Skeletal muscle satellite cell (primary cell): Measurements from ENCODE around the gene OMG.
"Not testable (repeated sequence)": the region's sequence is repeated elsewhere in the genome, so short reads cannot be mapped to it uniquely, and the experiment has no call there.

Experiments used
- H3K27me3 ChIP-seq: 2 replicates; pipeline ENCODE4 v1.7.0; 2013; ENCODE audit warnings: low read length; ENCODE audit not compliant: control insufficient read depth, insufficient read depth
- H3K36me3 ChIP-seq: 2 replicates; pipeline ENCODE4 v1.7.0; 2013; ENCODE audit warnings: mild to moderate bottlenecking, control low read depth, low read length; ENCODE audit not compliant: insufficient read depth
- H3K4me1 ChIP-seq: 2 replicates; pipeline ENCODE4 v1.7.0; 2013; ENCODE audit warnings: low read length; ENCODE audit not compliant: control insufficient read depth, insufficient read depth
- H3K4me2 ChIP-seq: 2 replicates; pipeline ENCODE4 v1.7.0; 2013; ENCODE audit warnings: mild to moderate bottlenecking, low read length
- H3K4me3 ChIP-seq: 2 replicates; pipeline ENCODE4 v1.7.0; 2013; ENCODE audit warnings: low read length
- H3K9ac ChIP-seq: 2 replicates; pipeline ENCODE4 v1.7.0; 2013; ENCODE audit warnings: mild to moderate bottlenecking, low read depth, low read length, moderate library complexity
- H3K9me3 ChIP-seq: replicated peaks from 2 replicates; pipeline ENCODE4 v1.7.0; 2013; ENCODE audit warnings: mild to moderate bottlenecking, control low read depth, low read length

OMG gene

GRCh38 chr17:31318851-31319661, 22.0 kb upstream of the OMG start:
- H3K9me3 ChIP-seq: peaks cover 3% of the 10 kb centered on the region
- H3K9ac ChIP-seq: peak overlapping the region; percentile 44
- peak overlapping the region; percentile 65 for H3K4me2 ChIP-seq
- peaks cover 39% of the 10 kb centered on the region for H3K4me1 ChIP-seq
- peak overlapping the region; percentile 5 for H3K4me3 ChIP-seq
- H3K27me3 ChIP-seq: no peaks in the 10 kb centered on the region
- H3K36me3 ChIP-seq: no peaks in the 10 kb centered on the region

GRCh38 chr17:31318298-31318801, 21.3 kb upstream of the OMG start:
- Histone ChIP-seq H3K36me3 (no peaks in the 10 kb centered on the region), H3K4me3 (peak overlapping the region; percentile 5), H3K4me2 (peak overlapping the region; percentile 65), H3K9me3 (peaks cover 3% of the 10 kb centered on the region), H3K4me1 (peaks cover 45% of the 10 kb centered on the region), H3K9ac (peak overlapping the region; percentile 44), H3K27me3 (no peaks in the 10 kb centered on the region)

- no peak overlapping the region for H3K4me2 ChIP-seq
- H3K27me3 ChIP-seq: no peaks in the 10 kb centered on the region
- no peaks in the 10 kb centered on the region for H3K36me3 ChIP-seq
- peaks cover 27% of the 10 kb centered on the region for H3K4me1 ChIP-seq
- no peak overlapping the region for H3K4me3 ChIP-seq
- H3K9me3 ChIP-seq: peaks cover 3% of the 10 kb centered on the region
- no peak overlapping the region for H3K9ac ChIP-seq
These were observed 17.7 kb upstream of the OMG start for GRCh38 chr17:31314782-31315100.

- Histone ChIP-seq H3K9me3 (peaks cover 3% of the 10 kb centered on the region), H3K4me3 (peak within 1 kb of the TSS; percentile 43), H3K4me1 (peaks cover 27% of the 10 kb centered on the region), H3K27me3 (no peaks in the 10 kb centered on the region), H3K9ac (peak within 1 kb of the TSS; percentile 55), H3K36me3 (no peaks in the 10 kb centered on the region), H3K4me2 (peak within 1 kb of the TSS; percentile 68)
These were observed 17.1 kb upstream of the OMG start, which contains the start of gene EVI2B for GRCh38 chr17:31313982-31314781. EVI2B (minus strand) TSS chr17:31314054; CDS start chr17:31305609, 8,445 bp downstream.

- not testable (repeated sequence) for H3K4me3 ChIP-seq, H3K36me3 ChIP-seq, H3K9me3 ChIP-seq, H3K27me3 ChIP-seq, H3K9ac ChIP-seq, H3K4me2 ChIP-seq
- H3K4me1 ChIP-seq: peaks cover 14% of the 10 kb centered on the region
These were observed 15.2 kb upstream of the OMG start for GRCh38 chr17:31312223-31312622.

GRCh38 chr17:31311526-31311925, 14.5 kb upstream of the OMG start:
- H3K9me3 ChIP-seq: peaks cover 3% of the 10 kb centered on the region
- no peak overlapping the region for H3K9ac ChIP-seq
- no peak overlapping the region for H3K4me3 ChIP-seq
- no peaks in the 10 kb centered on the region for H3K36me3 ChIP-seq
- H3K4me1 ChIP-seq: peaks cover 14% of the 10 kb centered on the region
- H3K4me2 ChIP-seq: no peak overlapping the region
- H3K27me3 ChIP-seq: no peaks in the 10 kb centered on the region

GRCh38 chr17:31310886-31311285, 13.8 kb upstream of the OMG start:
- Histone ChIP-seq H3K4me3 (no peak overlapping the region), H3K4me1 (peaks cover 14% of the 10 kb centered on the region), H3K9me3 (peaks cover 3% of the 10 kb centered on the region), H3K36me3 (no peaks in the 10 kb centered on the region), H3K4me2 (no peak overlapping the region), H3K27me3 (no peaks in the 10 kb centered on the region), H3K9ac (no peak overlapping the region)

- peaks cover 14% of the 10 kb centered on the region for H3K4me1 ChIP-seq
- H3K9me3 ChIP-seq: peaks cover 3% of the 10 kb centered on the region
- H3K4me3 ChIP-seq: no peak overlapping the region
These were observed 13.2 kb upstream of the OMG start for GRCh38 chr17:31310260-31310659.

GRCh38 chr17:31309556-31309955, 12.5 kb upstream of the OMG start:
- Histone ChIP-seq H3K9ac (no peak overlapping the region), H3K9me3 (no peaks in the 10 kb centered on the region), H3K27me3 (no peaks in the 10 kb centered on the region), H3K4me1 (peaks cover 10% of the 10 kb centered on the region), H3K36me3 (no peaks in the 10 kb centered on the region), H3K4me2 (no peak overlapping the region), H3K4me3 (no peak overlapping the region)

More at GRCh38 chr17:31310260-31310659, 13.2 kb upstream of the OMG start:
- Histone ChIP-seq H3K4me2 (no peak overlapping the region), H3K27me3 (no peaks in the 10 kb centered on the region), H3K36me3 (no peaks in the 10 kb centered on the region), H3K9ac (no peak overlapping the region)

GRCh38 chr17:31308372-31309334, 11.6 kb upstream of the OMG start:
- Histone ChIP-seq H3K4me3 (no peak overlapping the region), H3K27me3 (no peaks in the 10 kb centered on the region), H3K4me1 (peaks cover 2% of the 10 kb centered on the region), H3K9ac (no peak overlapping the region), H3K36me3 (no peaks in the 10 kb centered on the region), H3K9me3 (no peaks in the 10 kb centered on the region), H3K4me2 (no peak overlapping the region)

GRCh38 chr17:31307640-31308039, 10.6 kb upstream of the OMG start:
- Histone ChIP-seq H3K9ac (no peak overlapping the region), H3K4me1 (no peaks in the 10 kb centered on the region), H3K4me3 (no peak overlapping the region), H3K9me3 (no peaks in the 10 kb centered on the region), H3K27me3 (no peaks in the 10 kb centered on the region), H3K36me3 (no peaks in the 10 kb centered on the region), H3K4me2 (no peak overlapping the region)
